GM21390 (cell line): ENCODE results near the gene PTPRQ.

Source experiments
- ATAC-seq: cut with Tn5 transposase; IDR thresholded peaks from one replicate; pipeline ENCODE4 v1.9.1; 2021; ENCODE audit not compliant: unreplicated experiment

PTPRQ gene

DNA sequence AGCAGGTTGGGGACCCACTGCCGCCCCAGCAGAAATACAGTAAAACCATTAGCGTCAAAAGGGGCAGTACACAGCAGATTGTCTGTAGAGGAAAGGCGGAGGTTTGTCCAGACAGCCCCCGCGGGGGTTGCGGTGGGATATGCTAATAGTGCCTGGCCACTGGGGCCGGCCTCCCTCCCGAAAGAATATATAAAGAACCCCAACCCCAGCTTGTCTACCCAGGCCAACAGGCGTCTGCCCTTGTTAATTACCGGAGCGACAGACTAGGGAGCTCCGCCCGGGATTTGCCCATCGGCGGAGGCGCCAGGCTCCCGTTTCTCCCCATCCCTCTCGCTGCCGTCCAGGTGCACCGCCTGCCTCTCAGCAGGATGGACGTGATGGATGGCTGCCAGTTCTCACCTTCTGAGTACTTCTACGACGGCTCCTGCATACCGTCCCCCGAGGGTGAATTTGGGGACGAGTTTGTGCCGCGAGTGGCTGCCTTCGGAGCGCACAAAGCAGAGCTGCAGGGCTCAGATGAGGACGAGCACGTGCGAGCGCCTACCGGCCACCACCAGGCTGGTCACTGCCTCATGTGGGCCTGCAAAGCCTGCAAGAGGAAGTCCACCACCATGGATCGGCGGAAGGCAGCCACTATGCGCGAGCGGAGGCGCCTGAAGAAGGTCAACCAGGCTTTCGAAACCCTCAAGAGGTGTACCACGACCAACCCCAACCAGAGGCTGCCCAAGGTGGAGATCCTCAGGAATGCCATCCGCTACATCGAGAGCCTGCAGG is 272.8 kb downstream of the PTPRQ start, which contains the start of gene MYF5:
TSS of gene MYF5 (plus strand) at position 217 of the 774 bp plus-strand sequence. CDS start at position 369, 152 bp downstream.
- ATAC-seq: no peak

DNA sequence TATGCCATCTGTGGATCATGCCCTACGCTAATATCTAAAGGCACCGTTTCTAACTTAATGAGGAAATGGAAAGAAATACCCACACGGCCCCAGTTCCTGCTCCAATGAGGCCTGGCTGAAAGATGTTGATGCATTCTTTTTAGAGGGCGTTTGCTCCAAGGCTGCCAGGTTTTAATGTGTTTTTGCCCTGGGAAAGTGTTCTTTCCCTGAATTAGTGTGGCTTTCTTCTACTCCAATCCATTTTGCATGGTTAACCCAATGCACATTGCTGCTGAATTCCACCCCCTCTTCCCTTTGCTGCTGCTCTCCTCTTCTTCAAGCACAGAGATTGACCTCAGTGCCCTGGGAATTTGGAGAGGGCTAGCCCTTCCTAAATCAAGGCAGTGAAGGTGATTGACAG is 273.8 kb downstream of the PTPRQ start:
- no peak for ATAC-seq

DNA sequence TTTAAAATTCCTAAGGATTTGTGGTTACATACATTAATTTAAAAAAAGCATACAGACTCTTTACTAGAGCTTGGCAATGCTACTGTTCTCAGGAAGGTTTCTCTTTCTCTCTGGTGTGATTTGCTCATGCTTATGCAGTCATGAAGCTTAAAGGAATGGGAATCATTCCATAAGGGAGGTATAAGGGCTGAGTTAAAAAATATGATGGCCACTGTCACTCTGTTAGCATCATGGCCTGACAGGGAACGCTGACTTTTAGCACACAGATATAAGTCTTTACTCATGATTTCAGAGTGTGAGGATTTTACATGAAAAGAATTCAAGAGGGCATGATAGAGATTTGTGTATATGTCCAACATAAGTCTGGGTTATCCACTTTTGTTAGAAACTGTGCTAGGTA is 276.5 kb downstream of the PTPRQ start:
- no peak for ATAC-seq

DNA sequence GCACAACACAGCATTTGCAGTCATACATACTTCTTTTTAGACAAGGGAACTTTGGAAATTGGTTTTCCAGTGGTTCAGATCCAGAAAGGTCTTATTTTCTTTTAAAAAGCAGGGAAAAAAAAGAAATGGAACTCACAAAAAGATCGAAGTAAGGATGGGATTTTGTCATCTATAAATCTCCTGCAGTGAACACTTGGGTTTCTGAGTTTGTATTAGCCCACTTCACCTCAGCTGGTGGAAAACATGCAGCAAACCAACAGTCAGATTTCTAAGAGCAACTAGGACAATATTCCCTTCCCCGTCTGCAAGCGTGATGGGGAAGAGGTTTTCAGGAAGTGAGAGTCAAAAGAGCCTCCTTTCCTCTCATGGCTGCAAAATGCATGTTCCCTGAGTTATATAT is 277.3 kb downstream of the PTPRQ start:
- no peak for ATAC-seq
